AG10803 (cell line): ENCODE measurements around the gene SARNP.

ENCODE experiments used
- DNase-seq: peaks from one replicate; pipeline ENCODE4 v3.0.0; 2010; ENCODE audit warnings: low read depth
- H3K4me3 ChIP-seq: 2 replicates; pipeline ENCODE4 v1.5.1; 2011; ENCODE audit warnings: mild to moderate bottlenecking, low read length, control low read depth
- CTCF ChIP-seq: conservative IDR thresholded peaks from 2 replicates; pipeline ENCODE4 v1.5.1; 2011; ENCODE audit warnings: mild to moderate bottlenecking, low read length, control low read depth, inconsistent platforms

SARNP gene

GRCh38 chr12:55850893-55851292 lies 33.4 kb upstream of the SARNP start:
- TF ChIP-seq CTCF, result no peak
- peak; percentile 55 for DNase-seq
- no peak overlapping the region for H3K4me3 ChIP-seq

GRCh38 chr12:55850401-55850800 lies 32.9 kb upstream of the SARNP start:
- no peak overlapping the region for H3K4me3 ChIP-seq
- TF ChIP-seq CTCF, result no peak
- no peak for DNase-seq

- no peak for TF ChIP-seq CTCF
- no peak for DNase-seq
- H3K4me3 ChIP-seq, result no peak overlapping the region
Observed at GRCh38 chr12:55849616-55850343, 32.3 kb upstream of the SARNP start.

DNA sequence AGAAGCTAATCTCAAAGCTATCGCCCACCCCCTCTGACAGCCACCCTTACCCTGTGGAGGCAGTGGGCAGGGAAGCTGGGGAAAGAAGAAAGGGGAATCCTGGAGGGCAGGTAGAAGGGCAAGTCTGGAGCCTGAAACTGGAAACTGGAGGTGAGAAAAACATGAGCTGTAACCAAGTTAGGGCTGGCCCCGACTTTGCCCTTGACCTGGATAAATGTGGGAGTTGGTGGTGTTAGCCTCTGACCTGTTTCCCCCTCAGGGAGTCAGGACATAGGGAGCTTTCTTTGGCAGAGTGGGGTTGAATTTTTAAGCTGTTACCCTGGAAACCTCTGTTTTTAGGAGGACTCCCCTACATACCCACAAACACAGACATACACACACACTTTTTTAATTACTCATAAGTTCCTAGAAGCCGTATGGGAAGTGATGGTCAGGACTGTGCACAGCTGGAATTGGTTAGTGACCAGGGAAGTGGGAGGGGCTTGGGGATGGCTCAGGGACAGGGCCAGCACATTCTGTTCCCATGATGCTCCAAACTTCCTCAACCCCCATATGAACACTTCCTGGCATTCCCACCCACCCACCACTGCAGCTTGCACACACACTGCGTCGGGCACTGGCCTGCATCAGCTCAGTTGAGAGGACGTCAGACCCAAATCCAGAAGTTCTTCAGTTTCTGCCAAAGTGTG lies 30.2 kb upstream of the SARNP start:
- DNase-seq, result peak; percentile 100
- no peak for TF ChIP-seq CTCF
- peak overlapping the region; percentile 49 for H3K4me3 ChIP-seq

- no peak overlapping the region for H3K4me3 ChIP-seq
- TF ChIP-seq CTCF, result no peak
- DNase-seq, result peak; percentile 81
Observed at GRCh38 chr12:55847033-55847432, 29.5 kb upstream of the SARNP start.

GRCh38 chr12:55845785-55846496 lies 28.4 kb upstream of the SARNP start:
- no peak overlapping the region for H3K4me3 ChIP-seq
- no peak for DNase-seq
- TF ChIP-seq CTCF, result no peak

- DNase-seq, result no peak
- no peak overlapping the region for H3K4me3 ChIP-seq
- no peak for TF ChIP-seq CTCF
Observed at GRCh38 chr12:55845361-55845760, 27.8 kb upstream of the SARNP start.
